Keratinocyte (primary cell): Measurements from ENCODE around the gene PROM1. TPM values are rescaled to one million over a fixed set of nuclear protein-coding genes. Genes with fewer than 3 reads are reported as not detected.

Experiments used
- DNase-seq: peaks from one replicate; pipeline ENCODE4 v3.0.0-alpha.2; 2011; ENCODE audit warnings: low read depth, missing footprints, low spot score
- FAIRE-seq: peaks from 2 replicates; lab custom pipeline; 2011; peaks lifted over from hg19 to GRCh38; lab: Jason Lieb, UNC
- H2AFZ ChIP-seq: 2 replicates; pipeline ENCODE4 v1.6.0; 2012; ENCODE audit warnings: low read length, control low read depth, inconsistent platforms; ENCODE audit not compliant: control insufficient read depth
- H3K27ac ChIP-seq: 2 replicates; pipeline ENCODE4 v1.5.1; 2011; ENCODE audit warnings: low read length; ENCODE audit not compliant: control insufficient read depth, insufficient read depth
- H3K27me3 ChIP-seq: 3 replicates; pipeline ENCODE4 v1.6.0; 2011; ENCODE audit warnings: low read length; ENCODE audit not compliant: control insufficient read depth, insufficient read depth; ENCODE audit errors: extremely low read depth
- H3K36me3 ChIP-seq, 2 experiments: 2 replicates in 1 of 2; 3 replicates in 1 of 2; pipeline ENCODE4 v1.5.1; 2011; ENCODE audit warnings: low read length in 2 of 2, mild to moderate bottlenecking in 1 of 2; ENCODE audit not compliant: control insufficient read depth in 2 of 2, insufficient read depth in 2 of 2; ENCODE audit errors: extremely low read depth in 1 of 2
- H3K4me1 ChIP-seq: 3 replicates; pipeline ENCODE4 v1.5.1; 2011; ENCODE audit warnings: low read length; ENCODE audit not compliant: control insufficient read depth, insufficient read depth; ENCODE audit errors: extremely low read depth
- H3K4me2 ChIP-seq: 3 replicates; pipeline ENCODE4 v1.6.0; 2011; ENCODE audit warnings: low read depth, low read length; ENCODE audit not compliant: control insufficient read depth, insufficient read depth; ENCODE audit errors: extremely low read depth
- H3K4me3 ChIP-seq, 3 experiments: fragments of 200-600 bp in 1 of 3; sonication (generic) in 1 of 3; 2 replicates in 2 of 3; 3 replicates in 1 of 3; pipeline ENCODE4 v1.5.1; 2011 to 2016; ENCODE audit warnings: low read length in 3 of 3, mild to moderate bottlenecking in 3 of 3, control low read depth in 2 of 3, inconsistent platforms in 1 of 3, low read depth in 1 of 3, mixed read lengths in 1 of 3, mixed run types in 1 of 3, moderate library complexity in 1 of 3; ENCODE audit not compliant: control insufficient read depth in 2 of 3, insufficient read depth in 2 of 3; ENCODE audit errors: extremely low read depth in 1 of 3
- H3K79me2 ChIP-seq: 2 replicates; pipeline ENCODE4 v1.6.0; 2012; ENCODE audit warnings: low read length; ENCODE audit not compliant: control insufficient read depth, insufficient read depth
- H3K9ac ChIP-seq: 3 replicates; pipeline ENCODE4 v1.6.0; 2011; ENCODE audit warnings: low read length; ENCODE audit not compliant: control insufficient read depth, insufficient read depth; ENCODE audit errors: extremely low read depth
- H3K9me1 ChIP-seq: 3 replicates; pipeline ENCODE4 v1.6.0; 2011; ENCODE audit warnings: low read length; ENCODE audit not compliant: control insufficient read depth, insufficient read depth; ENCODE audit errors: extremely low read depth
- H3K9me3 ChIP-seq: 2 replicates; pipeline ENCODE4 v1.5.1; 2012; ENCODE audit warnings: low read depth, low read length; ENCODE audit not compliant: control insufficient read depth
- H4K20me1 ChIP-seq: 3 replicates; pipeline ENCODE4 v1.6.0; 2011; ENCODE audit warnings: low read length; ENCODE audit not compliant: control insufficient read depth, insufficient read depth; ENCODE audit errors: extremely low read depth
- CTCF ChIP-seq, 3 experiments: IDR thresholded peaks in 1 of 3; conservative IDR thresholded peaks in 1 of 3; optimal IDR thresholded peaks in 1 of 3; 2 replicates in 2 of 3; 3 replicates in 1 of 3; pipeline versions ENCODE3 to v1.5.1; 2011; ENCODE audit warnings: low read length in 3 of 3, mild to moderate bottlenecking in 3 of 3, moderate library complexity in 2 of 3, control low read depth in 1 of 3, inconsistent platforms in 1 of 3; ENCODE audit not compliant: insufficient read depth in 2 of 3; ENCODE audit errors: extremely low read depth in 1 of 3
- EZH2 ChIP-seq: IDR thresholded peaks from one replicate; pipeline ENCODE4 v1.6.1; 2012; ENCODE audit warnings: inconsistent platforms, mild to moderate bottlenecking, low read length, moderate library complexity
- dilution Hi-C: fragments of 300-500 bp; cut with MboI; formaldehyde crosslinking; loops from one replicate; pipeline ENCODE4 v1.7.0; 2020; ENCODE audit warnings: low sequenced_read_pairs; ENCODE audit not compliant: extremely low pct_ligation_motif_present
- polyA plus RNA-seq, 5 experiments: library from polyadenylated mRNA; depleted of rRNA in 3 of 5; stranded (reverse) in 3 of 5; stranded (forward) in 1 of 5; unstranded in 1 of 5; fragments of >200 nt; gene quantifications; 1 replicate in 1 of 5; 2 replicates in 3 of 5; 3 replicates in 1 of 5; pipeline versions ENCODE4 v1.2.1 to v1.2.3, GENCODE V29; 2011 to 2012; ENCODE audit warnings: missing spikeins in 2 of 5, low read depth in 1 of 5, low replicate concordance in 1 of 5

PROM1 gene
- polyA plus RNA-seq, 1 donor (not counting 4 experiments of a cell fraction or from before 2014, with no cell fraction given) = not detected

- dilution Hi-C loops = no loop called here
- H3K4me3 ChIP-seq = no peak overlapping the region
- H3K9ac ChIP-seq = no peak overlapping the region
- no peak for FAIRE-seq
- H3K79me2 ChIP-seq = no peaks in the 10 kb centered on the region
- H3K27ac ChIP-seq = no peak overlapping the region
- no peaks in the 10 kb centered on the region for H3K4me1 ChIP-seq
- H4K20me1 ChIP-seq = no peaks in the 10 kb centered on the region
- H3K9me3 ChIP-seq = no peaks in the 10 kb centered on the region
- H3K27me3 ChIP-seq = peaks cover 5% of the 10 kb centered on the region
- no peaks in the 10 kb centered on the region for H3K9me1 ChIP-seq
- no peak overlapping the region for H2AFZ ChIP-seq
- no peak overlapping the region for H3K4me2 ChIP-seq
- DNase-seq = no peak
- no peak for TF ChIP-seq EZH2
- no peak for TF ChIP-seq CTCF (optimal IDR thresholded peaks at IDR 0.05 in 1 of 3, IDR thresholded peaks at IDR 0.05 in 1 of 3, conservative IDR thresholded peaks at IDR 0.05 in 1 of 3; ENCODE audit: extremely low read depth in 1 of 3, insufficient read depth in 2 of 3, low read length in 3 of 3)
- H3K36me3 ChIP-seq = no peaks in the 10 kb centered on the region
Observed at GRCh38 chr4:15965325-15965724, 118.5 kb downstream of the PROM1 start.

GRCh38 chr4:15964159-15964558, 119.7 kb downstream of the PROM1 start:
- Histone ChIP-seq H3K36me3 (no peaks in the 10 kb centered on the region), H2AFZ (no peak overlapping the region), H3K79me2 (no peaks in the 10 kb centered on the region), H3K4me3 (no peak overlapping the region), H3K27ac (no peak overlapping the region), H3K9me1 (no peaks in the 10 kb centered on the region), H3K4me2 (no peak overlapping the region), H3K9ac (no peak overlapping the region), H3K9me3 (no peaks in the 10 kb centered on the region), H3K27me3 (peaks cover 5% of the 10 kb centered on the region), H3K4me1 (no peaks in the 10 kb centered on the region), H4K20me1 (no peaks in the 10 kb centered on the region)
- TF ChIP-seq EZH2 (no peak), CTCF (optimal IDR thresholded peaks at IDR 0.05 in 1 of 3, IDR thresholded peaks at IDR 0.05 in 1 of 3, conservative IDR thresholded peaks at IDR 0.05 in 1 of 3; ENCODE audit: extremely low read depth in 1 of 3, insufficient read depth in 2 of 3, low read length in 3 of 3) (peak in 2 of 3 experiments; percentile 40 to 48)
- no peak for FAIRE-seq
- dilution Hi-C loops = no loop called here
- DNase-seq = no peak
